Stimulated activated CD8-positive, alpha-beta memory T cell treated with anti-CD3 and anti-CD28 coated beads, Interleukin-12 subunit alpha, Interleukin-12 subunit beta, amount 100 ng/mL, for 24 hours (primary cell): Measurements from ENCODE around the gene KCNQ1.

Experiments used
- DNase-seq: peaks from one replicate; pipeline ENCODE4 v3.0.0-alpha.2; 2020; ENCODE audit errors: extremely low read depth

KCNQ1 gene

DNA sequence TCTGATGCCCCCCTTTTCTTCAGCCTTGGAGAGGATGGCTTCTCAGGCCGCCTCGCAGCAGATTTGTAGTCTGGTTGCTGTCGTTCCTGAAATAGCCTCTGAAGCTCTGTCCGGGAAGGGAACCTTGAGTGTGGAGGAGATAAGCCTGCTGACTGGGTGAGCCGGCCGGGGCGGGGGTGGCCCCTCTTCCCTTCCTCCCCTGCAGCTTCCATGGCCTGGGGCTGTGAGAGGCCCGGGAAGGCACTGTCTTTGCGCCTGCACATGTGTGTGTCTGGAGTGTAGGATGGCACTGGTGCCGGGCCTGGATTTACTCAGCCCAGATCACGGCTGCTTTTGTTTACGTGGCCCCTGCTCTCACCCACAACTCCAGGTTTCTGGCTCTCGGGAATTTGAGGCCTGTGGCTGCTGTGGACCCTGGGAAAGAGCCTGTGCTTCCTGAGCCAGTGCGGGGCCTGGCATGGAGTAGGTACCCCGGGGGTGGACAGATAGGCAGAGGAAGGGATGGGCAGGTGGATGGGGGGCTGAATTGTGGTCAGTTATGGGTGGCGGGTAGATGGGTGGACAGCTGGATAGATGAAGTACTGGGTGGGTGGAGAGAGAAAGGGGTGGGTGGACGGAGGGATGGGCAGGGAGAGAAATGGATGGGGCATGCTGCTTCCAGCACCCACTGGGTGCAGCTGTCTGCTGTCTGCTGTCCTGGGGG is 16.6 kb downstream of the KCNQ1 start:
- no peak for DNase-seq

DNA sequence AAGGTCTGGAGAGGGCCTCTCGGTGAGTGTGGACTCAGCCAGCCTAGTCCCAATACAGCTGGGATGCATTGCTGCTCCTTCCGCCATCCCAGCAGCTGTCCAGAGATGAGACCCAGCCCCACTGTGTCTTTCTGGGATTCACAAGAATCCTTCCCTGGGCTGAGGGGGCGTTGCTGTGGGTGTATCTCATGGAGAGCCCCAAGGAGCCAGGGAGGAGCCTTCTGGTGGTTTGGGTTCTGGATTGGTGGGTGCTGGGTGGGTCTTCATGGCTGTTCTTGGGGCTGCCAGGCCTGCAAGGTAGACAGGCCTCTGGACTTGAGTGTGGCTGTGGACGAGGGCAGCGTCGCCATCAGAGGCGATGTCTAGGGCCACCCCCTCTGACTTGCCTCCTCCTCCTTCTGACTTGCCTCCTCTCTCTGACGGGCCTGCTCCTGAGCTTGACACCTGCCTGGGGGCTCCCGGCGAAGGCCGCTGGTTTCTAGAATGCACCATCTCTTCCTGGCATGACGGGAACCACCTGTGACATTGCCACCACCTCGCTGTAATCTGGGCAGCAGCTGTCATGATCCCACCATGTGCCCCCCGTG is 17.2 kb downstream of the KCNQ1 start:
- DNase-seq: no peak

DNA sequence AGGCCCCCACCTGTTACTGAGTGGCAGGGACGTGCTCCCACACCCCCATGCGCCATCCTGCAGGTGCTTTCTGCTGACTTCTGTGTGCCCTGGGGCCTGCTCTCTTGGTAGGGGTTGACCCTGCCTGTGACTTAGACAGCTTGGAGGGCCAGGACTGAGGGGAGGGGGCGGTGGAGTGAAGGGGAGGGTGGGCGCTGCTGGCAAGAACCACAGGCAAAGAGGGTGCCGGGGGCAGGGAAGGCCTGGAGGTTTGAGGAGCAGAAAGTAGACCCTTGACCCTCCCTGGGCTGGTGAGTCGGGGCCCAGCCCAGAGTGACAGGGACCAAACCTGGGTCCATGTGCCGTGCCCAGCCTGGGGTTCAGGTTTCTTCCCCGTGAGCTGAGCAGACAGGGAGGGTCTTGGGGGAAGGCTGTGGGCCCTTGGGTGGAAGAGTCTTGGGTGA is 17.8 kb downstream of the KCNQ1 start:
- no peak for DNase-seq

DNA sequence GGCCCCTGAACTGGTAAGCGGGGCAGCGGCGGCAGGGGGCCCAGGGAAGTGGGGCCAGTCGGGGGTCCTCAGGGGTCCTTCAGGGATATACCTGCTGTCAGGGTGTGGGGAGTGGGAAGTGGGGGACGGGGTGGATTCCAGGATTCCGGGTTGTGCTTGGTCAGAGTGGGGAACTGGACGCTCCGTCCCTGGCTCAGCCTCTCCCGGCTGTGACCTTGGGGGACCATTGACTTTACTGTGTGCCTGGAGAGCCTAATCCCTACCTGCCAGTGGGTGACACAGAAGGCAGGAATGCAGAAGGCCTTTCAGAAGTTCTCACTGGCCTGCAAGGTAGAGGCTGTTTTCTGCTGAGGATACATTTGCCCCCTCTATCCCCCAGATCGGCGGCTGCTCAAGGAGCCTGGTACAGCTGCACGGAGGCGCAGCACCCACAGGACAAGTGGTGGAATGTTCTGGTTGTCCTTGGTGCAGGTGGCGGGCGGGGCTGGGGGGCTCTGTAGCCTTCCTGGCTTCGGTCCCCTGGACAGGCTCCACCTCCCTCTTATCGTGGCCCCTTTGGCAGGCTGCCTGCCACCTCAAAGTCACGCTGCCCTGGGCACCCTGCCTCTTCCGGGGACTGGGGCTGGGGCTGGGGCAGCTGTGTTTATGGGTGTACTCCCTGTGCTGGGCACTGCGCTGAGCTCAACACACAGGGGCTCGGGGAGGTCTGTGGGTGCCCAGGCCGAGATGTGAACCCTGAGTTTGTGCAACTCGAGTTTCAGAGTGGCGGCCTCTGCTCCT is 18.4 kb downstream of the KCNQ1 start:
- DNase-seq: no peak

DNA sequence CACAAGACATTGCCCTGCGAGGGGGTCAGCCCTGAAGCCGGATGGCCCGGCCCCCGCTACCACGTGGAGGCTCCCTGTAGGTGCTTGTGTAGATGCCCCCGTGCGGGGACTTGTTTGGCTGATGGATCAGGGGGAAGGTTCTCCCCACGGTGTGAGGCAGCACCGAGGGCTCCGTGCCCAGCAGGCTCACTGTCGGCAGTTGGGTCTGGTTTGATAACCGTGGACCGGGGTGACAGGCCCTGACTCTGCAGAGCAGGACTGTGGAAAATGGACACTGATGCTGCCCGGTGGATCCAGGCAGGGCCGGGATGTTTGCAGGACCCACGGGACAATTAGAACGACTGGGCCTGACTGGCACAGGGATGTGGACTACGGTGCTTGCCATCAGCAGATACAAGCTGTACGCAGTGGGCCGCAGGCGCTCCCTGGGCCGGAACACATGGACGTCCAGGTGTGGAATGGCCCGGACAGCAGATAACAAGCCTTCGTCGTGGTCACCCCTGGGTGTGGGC is 19.0 kb downstream of the KCNQ1 start:
- no peak for DNase-seq

DNA sequence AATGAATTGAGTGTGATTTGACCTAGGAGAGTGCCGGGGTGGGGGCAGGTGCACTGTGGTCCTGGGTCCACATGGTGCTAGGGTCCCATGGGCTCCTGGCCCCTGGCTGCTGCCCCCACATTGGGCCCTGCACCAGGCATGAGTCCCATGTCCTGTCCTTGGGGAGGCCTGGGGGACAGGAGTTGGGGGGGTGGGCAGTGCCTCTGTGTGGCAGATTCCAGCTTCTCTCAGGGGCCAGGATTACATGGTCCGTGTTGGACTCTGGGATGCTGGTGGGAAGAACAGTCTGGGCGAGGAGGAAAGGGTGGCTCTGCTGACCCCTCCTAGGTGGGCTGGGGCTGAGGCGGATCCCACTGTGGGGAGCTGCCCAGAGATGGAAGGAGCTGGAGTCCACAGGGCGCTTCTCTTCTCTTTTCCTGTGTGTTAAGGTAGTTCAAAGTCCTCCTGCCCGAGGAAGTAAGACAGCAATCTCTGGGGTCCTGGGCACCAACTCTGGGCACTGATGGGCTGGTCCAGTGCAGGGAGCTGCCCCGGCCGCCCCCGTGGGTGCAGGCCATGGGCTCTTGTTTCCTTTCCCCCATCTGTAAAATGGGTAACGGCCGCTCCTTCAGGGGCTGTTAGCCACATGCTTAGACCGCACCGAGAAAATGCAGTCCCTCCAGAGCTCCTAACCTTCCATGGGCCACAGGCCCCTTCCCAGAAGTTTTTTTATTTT is 19.8 kb downstream of the KCNQ1 start:
- DNase-seq: no peak

DNA sequence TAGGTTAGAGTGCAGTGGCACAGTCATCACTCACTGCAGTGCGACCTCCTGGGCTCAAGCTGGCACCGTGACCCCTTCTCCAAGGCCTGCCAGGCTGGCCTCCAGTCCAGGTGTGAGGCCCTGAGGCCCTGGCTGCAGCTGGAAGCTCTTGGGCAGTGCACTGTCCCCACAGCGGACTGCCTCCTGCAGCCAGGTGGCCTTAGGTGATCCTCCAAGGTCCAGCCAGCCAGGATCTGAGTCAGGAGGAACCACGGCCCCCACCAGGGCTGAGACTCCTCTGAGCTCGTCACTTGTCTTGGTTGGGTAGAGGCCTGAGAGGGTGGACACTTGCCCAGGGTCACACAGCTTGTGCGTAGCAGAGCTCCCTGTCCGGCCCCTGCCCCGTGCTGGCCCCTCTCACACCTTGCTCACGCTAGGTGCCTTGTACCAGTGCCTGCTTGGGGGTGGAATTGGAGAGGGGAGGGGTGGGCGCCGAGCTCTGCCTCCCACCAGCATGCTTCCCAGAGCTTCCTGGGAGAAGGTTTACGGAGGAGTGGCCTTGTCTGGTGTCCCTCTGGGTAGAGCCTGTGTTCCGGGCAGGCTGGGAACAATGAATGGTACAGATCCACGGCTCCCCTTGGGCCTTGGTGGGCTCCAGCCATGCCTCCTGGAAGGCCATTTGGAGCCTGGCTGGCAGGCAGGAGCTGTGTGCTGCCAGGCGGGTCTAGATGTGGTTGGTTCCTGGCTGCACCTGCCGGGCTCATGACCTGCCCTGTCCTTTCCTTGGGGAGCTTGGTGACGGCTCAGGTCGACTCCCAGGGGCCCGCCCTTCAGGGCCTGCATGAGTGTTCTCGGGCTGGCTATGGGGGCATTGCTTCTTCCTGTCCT is 20.6 kb downstream of the KCNQ1 start:
- DNase-seq: no peak

DNA sequence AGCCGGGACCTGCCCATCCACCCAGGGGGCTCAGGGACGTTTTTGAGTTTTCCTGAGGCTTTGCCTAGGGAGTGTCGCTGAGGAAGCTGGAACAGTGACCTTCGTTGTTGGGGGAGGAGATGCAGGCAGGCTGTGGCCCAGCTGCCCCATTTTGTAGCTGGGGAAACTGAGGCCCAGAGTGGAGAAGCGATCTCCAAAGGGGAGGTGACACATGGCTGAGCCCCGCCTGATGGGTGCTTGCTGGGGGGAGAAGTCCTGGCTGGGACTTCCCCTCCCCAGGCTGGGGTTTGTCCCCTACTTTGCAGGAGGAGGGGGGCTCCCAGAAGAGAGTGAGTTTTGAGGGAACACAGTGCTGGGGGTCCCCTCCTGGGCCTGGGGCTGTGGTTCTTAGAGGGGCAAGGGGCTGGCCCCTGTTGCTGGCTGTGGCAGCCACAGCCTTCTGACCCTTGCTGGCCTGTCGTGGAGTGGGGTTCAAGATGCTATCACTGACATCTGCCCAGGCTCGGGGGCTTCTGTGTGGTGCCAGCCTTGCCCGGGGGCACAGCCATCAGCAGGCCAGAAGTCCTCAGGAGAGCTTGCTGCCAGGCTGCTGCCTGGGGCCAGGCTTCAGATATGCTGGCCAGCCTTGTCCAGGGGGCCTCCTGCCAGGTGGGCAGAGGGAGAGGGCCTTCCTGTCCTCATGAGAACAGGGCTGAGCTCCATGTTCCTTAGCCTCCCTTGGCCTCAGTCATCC is 21.4 kb downstream of the KCNQ1 start:
- no peak for DNase-seq

DNA sequence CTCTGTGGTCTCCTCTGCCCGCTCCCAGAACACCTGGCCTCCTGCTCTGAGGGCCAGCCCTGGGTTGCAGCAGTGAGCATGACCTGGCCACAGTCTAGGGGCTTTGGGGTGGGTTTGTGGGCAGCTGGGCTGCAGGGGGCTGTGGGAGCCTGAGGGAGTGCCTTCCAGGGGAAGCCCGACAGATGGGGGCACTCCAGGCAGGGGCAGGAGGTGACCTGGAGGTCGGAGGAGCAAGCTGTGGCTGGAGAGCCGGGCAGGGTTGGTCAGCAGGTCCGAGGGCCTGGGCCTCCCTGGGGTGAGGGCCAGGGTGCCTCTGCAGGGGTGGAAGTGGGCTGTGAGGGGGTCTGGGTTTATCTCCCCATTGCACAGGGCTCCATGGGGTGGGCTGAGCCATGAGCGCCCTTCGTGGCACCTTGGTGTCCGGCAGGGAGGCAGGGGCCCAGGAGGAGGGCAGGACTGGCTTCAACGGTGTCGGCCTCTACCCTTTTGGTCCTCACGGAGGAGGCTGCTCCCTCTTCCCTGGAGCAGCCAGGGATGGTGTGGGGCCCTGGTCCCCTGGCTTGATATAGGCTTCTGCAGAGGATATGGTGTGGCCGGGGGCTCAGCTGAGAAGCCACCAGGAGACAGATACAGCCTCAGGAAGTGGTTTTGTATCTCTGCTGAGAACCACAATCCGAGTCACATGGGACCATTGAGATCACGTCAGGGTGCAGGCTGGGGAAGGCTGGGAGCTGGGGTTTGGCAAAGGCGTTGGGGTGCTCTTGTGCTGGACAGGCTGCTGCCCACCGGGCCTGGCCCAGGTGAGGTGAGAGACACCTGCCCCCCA is 22.3 kb downstream of the KCNQ1 start:
- no peak for DNase-seq

DNA sequence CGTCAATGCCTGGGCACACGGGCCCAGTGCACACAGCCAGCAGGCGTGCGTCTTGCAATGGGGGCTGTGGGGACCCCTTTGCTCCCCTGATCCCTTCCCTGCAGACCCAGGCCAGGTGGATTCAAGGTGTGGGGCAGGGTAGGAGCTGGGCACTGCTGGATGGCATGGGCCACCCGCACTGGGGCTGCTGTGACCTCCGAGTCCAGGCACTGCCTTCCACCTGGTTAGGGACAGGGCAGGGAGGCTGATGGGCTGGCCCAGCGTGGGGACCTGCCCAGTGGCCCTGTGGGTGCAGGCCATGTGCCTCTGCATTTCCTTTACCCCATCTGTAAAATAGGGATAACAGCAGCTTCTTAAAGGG is 22.9 kb downstream of the KCNQ1 start:
- DNase-seq: no peak

DNA sequence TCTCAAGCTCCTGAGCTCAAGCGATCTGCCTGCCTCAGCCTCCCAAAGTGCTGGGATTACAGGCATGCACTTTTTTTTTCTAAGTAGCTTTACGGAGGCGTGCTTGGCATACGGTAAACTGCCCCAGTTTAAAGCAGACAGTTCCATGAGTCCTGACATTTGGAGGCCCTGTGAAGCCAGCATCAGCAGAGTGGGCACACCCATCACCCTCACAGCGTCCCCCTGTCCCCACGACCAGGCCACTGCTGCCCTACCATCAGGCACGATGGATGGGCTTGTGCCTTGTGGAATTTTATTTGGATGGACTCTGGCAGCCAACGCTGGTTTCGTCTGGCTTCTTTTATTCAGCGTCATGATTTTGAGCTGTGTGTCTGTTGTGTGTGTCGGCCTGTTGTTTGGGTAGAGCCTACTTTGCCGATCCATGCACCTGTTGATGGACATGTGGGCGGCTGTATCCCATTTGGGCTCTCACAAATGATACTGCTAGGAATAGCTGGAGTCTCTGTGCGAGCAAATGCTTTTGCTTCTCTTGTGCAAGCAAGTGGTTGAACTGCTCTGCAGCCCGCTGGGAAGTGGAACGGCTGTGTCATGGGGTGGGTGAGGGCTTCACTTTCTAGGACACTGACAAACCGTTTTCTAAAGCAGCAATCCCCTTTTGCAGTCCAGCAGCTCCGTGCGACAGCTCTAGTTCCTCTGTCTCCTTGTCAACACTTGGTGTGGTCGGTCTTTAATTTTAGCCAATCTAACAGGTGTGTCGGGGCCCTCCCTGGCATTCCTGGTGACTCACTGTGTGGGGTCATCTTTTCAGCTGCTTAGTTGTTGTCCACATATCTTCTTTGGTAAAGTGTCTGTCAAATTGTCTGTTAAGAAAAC is 23.8 kb downstream of the KCNQ1 start:
- DNase-seq: no peak

DNA sequence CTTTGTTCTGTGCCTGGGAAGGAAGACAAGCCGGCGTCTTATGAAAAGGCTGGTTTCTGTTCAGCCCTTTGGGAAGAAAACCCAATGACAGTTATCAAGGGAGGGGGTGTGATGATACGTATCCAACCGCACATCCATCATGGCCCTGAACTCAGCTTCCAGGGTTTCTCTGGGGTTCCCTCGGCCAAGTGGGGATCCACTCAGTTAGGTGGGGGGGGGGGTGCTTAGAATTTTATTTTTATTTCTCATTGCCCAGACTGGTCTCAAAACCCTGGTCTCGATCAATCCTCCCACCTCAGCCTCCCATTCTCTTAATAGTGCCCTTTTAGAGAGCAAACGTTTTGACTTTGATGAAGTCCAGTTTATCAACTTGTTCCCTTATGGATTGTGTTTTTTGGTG is 25.7 kb downstream of the KCNQ1 start:
- DNase-seq: no peak

DNA sequence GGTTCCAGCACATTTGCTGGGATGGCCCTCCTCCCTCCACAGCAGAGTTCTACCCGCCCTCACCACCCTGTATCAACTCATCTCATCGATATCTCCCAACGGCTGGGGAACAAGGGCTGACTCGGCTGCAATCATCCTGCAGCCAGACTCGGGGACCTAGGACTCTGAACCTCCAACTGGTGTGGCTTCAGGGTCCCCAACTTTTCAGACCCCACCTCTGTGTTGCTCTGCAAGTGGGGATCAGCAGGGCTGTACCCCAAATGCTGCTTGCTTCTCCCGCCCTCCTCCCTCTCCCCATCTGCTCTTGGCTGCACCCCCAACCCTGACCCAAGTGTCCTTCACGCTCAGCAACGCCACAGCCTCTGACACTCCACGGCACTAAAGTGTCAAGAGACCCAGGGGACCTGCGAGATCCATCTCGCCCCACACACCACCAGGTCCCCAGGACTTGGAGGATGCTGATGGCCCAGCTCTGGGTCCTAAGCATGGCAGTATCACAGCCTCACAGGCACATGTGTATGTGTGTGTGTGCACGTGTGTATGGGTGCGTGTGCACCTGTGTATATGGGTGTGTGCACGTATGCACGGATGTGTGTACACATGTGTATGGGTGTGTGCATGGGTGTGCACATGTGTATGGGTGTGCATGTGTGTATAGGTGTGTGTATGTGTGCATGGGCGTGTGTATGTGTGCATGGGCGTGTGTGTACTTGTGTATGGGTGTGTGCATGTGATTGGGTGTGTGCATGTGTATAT is 26.4 kb downstream of the KCNQ1 start:
- DNase-seq: no peak

DNA sequence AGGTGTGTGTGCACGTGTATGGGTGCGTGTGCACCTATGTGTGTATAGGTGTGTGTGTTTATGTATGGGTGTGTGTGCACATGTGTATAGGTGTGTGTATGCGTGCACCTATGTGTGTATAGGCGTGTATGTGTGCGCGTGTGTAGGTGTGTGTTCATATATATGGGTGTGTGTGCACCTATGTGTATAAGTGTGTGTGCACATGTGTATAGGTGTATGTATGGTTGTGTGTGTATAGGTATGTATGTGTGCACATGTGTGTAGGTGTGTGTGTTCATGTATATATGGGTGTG is 26.9 kb downstream of the KCNQ1 start:
- no peak for DNase-seq

DNA sequence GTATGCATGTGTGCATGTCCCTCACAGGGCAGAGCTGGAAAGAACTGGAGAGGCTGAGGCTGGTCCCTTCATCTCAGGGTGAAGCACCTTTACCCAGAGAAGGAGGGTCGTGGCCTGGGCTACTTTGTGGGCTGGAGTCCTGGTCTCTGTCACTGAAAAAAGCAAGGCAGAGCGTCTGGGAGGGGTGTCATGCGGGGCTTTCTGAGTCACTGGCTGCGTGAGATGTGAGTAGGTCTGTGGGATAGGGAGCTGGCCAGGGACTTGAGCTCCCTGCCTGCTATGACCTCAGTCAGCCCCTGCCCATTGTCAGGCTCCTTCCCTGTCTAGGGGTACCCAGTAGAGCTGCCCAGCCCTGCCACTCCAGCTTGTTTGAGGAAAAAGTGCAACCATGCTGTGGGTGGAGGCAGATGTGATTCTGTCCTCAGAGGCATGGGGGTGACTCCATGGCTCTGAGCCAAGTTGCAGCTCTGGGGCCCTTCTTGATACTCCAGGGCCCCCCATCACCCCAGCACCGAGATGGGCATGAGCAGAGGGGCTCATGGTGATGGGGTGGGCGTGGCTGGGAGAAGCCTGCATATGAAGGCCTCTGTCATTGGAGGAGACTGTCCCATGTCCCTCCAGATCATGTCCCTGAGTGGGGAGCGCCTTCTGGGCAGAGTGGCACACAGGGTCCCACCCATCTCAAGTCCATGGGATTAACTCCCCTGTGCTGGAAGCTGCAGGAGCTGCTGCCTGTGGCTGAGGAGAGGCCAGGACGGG is 27.8 kb downstream of the KCNQ1 start:
- no peak for DNase-seq

DNA sequence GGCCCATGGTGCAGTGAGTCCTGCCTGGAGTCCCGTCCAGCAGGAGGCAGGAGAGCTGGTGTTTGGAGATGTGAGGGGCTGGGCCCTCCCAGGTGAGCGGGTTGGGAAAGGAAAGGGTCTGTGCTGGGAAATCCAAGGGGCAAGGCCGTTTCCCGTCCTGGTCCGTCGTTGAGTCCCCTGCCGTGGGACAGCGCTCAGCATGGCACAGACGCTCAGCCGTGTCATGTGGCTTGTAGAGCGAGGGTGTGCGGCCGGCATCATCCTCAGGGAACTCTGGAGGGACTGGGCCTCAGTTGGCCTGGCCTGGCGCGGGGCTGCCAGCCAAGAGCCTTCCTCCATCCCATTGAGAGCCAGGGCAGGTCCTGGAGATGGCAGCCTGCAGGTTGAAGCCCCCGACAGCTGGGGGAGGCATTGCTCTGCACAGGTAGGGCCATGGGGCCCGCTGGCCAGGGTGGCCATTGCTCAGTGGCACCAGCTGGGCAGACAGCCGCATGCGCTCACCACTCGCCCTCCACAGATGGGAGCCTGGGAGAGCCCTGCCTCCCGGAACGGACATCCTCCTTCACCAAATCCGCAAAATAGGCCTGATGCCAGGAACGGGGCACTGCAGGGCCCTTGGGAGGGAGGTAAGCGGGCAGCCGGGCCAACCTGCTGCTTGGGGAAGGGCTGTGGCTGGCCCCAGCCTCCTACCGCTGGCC is 28.7 kb downstream of the KCNQ1 start:
- no peak for DNase-seq
